ENCODE measurements around the gene LIG3.

DNA sequence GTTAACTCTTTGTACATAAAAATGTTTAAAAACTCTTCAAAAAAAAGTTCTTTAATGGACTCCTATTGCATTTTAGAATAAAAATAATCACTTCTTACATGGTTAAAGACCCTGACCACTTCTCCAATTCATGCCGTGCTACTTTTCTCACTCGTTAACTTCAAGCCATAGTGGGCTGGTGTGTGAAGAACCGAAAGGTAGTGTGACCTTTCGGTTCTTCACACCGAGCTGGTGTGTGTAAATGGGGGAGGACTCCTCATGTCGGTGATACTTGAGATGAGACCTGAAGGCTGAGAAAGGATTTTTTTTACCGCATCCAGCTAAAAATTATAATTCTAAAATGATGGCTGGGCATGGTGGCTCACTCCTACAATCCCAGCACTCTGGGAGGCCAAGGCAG lies 61.1 kb downstream of the LIG3 start:
- TF ChIP-seq, protein P1, sequence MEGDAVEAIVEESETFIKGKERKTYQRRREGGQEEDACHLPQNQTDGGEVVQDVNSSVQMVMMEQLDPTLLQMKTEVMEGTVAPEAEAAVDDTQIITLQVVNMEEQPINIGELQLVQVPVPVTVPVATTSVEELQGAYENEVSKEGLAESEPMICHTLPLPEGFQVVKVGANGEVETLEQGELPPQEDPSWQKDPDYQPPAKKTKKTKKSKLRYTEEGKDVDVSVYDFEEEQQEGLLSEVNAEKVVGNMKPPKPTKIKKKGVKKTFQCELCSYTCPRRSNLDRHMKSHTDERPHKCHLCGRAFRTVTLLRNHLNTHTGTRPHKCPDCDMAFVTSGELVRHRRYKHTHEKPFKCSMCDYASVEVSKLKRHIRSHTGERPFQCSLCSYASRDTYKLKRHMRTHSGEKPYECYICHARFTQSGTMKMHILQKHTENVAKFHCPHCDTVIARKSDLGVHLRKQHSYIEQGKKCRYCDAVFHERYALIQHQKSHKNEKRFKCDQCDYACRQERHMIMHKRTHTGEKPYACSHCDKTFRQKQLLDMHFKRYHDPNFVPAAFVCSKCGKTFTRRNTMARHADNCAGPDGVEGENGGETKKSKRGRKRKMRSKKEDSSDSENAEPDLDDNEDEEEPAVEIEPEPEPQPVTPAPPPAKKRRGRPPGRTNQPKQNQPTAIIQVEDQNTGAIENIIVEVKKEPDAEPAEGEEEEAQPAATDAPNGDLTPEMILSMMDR (IDR thresholded peaks at IDR 0.05) = no peak
- TF ChIP-seq POLR2A (IDR thresholded peaks at IDR 0.05) = no peak

Data from adrenal gland (tissue), 5 donors.